CD4-positive, alpha-beta T cell treated with Interleukin-1 beta for 1 hour (primary cell): ENCODE data around the gene PCP4L1.
A peak's percentile ranks its signal among the peaks of the same experiment; 100 is the strongest.
"Not testable (repeated sequence)": the region's sequence is repeated elsewhere in the genome, so short reads cannot be mapped to it uniquely, and the experiment has no call there.

Experiments used
- DNase-seq, 2 donors: peaks; one replicate each; pipeline ENCODE4 v3.0.0-alpha.2; 2020 to 2022

PCP4L1 gene

DNA sequence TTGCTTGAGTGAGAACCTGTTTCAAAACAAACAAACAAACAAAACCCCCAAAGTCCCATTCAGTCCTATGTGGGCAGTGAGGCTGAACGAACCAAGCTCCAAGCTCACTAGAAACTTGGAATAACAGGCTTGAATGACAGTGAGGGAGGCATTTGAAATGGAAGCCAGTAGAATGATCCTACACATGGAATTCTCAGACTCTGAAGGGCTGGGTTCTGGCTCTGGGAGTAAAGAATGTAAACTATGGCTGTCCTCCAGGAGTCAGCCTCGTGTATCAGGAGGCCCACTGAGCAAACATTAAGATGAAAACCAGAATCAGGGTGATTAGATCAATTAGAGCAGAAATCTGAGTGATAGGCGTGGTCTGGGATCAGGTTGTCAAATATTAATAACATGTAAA lies 14.9 kb downstream of the PCP4L1 start:
- no peak for DNase-seq

GRCh38 chr1:161274874-161275273 lies 16.3 kb downstream of the PCP4L1 start:
- DNase-seq = no peak

DNA sequence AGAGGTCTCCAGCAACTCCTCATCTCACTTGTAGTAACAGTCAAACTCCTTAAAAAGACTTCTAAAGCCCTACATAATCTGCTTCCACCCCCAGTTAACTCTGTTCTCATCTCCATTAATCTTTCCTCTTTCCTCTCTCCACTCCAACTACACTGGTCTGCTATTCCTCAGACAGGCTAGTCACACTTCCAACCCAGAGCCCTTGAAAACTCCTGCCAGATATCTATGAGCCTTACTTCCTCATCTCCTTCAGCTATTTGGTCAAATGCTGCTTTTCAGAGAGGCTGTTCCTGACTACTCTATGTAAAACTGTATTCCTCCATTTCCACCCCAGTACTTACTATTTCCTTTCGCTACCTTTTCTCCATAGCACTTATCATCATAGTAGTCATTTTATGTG lies 24.4 kb downstream of the PCP4L1 start:
- DNase-seq = no peak

DNA sequence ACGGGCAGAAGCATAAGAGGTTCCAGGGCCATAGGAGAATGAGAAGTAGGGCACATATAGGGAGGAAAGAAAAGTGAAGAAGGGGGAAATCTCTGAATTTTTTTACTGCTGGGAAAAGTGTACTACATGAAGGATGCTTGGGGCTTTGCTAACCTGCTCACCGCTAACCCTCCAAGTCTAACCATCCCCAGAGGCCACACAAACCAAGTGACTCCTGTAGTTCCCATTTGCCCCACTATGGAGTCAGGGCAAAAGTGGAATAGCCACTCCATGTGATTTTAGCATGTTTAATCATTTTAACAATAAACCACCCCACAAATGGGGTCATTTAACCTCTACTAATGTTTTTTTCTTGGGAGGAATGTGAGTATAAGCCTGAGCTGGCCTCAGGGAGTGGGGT lies 26.6 kb downstream of the PCP4L1 start:
- no peak for DNase-seq

DNA sequence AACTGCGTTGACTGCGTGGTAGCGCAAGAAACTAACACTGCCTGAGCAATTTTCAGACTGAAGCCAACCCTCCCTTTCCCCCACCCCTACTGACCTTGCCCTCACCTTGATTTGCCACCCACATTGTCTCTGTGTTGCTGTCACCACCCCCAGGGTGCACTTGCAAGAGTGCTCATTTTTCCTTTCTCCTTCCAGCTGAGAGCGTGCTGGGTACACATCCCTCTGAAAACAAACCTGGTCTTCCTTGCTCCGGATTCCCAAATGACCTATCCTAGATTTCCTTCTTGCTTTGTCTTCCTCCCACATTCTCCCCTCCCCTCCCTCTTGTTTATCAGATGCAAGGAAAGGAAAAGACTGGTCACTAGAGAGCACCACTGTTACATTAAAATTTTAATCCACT lies 27.0 kb downstream of the PCP4L1 start:
- DNase-seq = no peak

- no peak for DNase-seq
Observed at GRCh38 chr1:161287482-161288054, 29.0 kb downstream of the PCP4L1 start.

DNA sequence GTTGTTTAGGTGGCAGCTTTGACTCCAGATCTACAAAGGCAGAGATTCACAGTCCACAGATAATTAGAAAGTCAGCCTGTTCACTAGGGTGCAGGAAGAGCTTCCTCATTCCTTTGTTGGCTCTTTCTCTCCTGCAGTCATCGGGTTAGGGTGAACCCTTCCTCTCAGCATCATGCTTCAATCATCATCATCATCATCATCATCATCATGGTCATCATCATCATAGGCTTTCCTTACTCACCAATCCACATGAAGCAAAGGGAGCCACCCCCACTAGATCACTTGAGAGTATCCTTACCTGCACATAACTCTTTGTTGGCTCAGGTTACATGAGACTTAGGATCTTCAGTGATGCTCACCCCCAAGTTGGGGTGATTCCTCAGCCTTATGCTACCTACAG lies 32.2 kb downstream of the PCP4L1 start:
- no peak for DNase-seq

- DNase-seq = no peak
Observed at GRCh38 chr1:161297415-161297814, 38.9 kb downstream of the PCP4L1 start.

GRCh38 chr1:161298116-161298515 lies 39.6 kb downstream of the PCP4L1 start:
- no peak for DNase-seq

DNA sequence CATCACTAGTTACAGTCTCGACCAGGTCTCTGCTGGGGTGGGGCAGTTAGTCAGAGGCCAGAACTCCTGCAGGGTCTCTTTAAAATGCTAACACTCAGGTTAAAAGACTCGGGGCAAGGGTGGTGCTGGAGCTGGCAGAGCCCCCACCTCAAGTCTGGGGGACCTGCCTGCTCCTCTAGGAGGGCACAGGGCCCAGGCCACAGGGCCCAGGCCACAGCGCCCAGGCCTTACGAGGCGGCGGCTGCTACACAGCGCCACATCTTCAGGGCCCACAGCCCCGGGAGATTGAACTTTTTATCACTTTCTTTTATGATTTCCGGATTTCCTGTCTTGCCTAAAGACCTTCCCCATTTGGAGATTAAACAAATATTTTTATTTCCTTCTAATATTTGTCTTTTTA lies 40.8 kb downstream of the PCP4L1 start:
- DNase-seq = no peak

DNA sequence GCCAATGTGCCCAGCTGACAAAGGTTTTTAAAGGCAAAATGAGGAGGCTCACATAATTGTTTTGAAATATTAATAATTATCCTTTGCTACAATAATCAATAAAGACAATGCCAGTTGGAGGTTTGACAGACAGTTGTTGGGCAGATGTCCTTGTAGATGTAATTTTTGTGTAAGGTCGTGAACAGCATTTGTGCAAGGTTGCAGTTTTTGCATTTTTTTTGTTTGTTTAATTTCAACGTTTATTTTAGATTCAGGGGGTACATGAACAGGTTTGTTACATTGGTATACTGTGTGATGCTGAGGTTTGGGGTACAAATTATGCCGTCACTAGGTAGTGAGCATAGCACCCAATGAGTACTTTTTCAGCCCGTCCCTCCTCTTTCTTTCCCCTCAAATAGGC lies 41.9 kb downstream of the PCP4L1 start:
- DNase-seq = no peak

- DNase-seq = peak; percentile 4 to 14
Observed at GRCh38 chr1:161304927-161305866, 46.7 kb downstream of the PCP4L1 start.

GRCh38 chr1:161305867-161306519 lies 47.4 kb downstream of the PCP4L1 start:
- peak; percentile 95 for DNase-seq

DNA sequence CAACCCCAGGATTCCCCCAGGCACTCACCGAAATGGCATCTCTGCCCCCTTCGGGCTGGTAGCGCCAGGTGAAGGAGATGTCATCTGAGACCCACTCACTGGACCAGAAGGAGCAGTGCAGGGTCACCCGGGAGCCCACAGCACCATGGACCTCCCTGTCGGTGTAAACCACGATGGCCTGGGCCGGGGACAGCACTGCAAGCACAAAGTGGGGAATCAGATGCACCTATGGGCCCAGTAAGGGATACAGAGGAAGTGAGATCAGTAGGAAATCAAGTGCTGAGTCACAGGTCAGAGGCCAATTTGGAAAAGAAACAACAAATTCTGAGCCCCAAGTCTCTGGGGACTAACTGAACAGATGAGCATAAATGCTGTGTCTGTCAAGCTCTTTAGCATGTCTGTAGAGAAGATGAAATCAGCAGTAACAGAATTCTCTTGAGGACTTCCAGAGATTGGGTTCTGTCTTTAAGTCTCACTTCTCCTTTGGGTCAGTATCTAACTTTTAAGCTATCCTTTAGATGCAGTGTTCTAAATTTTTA lies 48.8 kb downstream of the PCP4L1 start:
- peak; percentile 18 to 21 for DNase-seq

- no peak for DNase-seq
Observed at GRCh38 chr1:161307892-161308638, 49.5 kb downstream of the PCP4L1 start.

- DNase-seq = no peak
Observed at GRCh38 chr1:161309868-161310267, 51.3 kb downstream of the PCP4L1 start, which contains the start of gene MPZ. TSS of gene MPZ (minus strand) at chr1:161309968. CDS start at chr1:161309905, 63 bp downstream.

DNA sequence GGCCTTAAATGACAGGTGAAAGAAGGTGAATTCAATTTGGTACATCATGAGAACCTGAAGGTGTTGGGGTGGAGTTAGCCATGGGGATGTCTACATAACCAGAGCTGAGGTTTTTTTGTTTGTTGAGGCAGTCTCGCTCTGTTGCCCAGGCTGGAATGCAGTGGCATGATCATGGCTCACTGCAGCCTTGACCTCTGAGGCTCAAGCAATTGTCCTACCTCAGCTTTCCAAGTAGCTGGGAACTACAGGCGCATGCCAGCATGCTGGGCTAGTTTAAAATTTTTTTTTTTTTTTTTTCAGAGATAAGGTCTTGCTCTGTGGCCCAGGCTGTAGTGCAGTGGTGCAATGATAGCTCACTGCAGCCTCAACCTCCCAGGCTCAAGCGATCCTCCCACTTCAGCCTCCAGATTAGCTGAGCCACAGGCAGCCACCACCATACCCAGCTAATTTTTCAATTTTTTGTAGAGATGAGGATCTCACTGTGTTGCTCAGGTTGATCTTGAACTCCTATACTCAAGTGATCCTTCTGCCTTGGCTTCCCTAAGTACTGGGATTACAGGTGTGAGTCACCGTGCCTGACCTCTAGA lies 53.1 kb downstream of the PCP4L1 start:
- no peak for DNase-seq

- no peak for DNase-seq
Observed at GRCh38 chr1:161313554-161314200, 55.1 kb downstream of the PCP4L1 start.

- peak; percentile 92 for DNase-seq
Observed at GRCh38 chr1:161314201-161314981, 55.8 kb downstream of the PCP4L1 start, which contains the start of gene SDHC. TSS of gene SDHC (plus strand) at chr1:161314381. CDS start at chr1:161314406, 25 bp downstream.

DNA sequence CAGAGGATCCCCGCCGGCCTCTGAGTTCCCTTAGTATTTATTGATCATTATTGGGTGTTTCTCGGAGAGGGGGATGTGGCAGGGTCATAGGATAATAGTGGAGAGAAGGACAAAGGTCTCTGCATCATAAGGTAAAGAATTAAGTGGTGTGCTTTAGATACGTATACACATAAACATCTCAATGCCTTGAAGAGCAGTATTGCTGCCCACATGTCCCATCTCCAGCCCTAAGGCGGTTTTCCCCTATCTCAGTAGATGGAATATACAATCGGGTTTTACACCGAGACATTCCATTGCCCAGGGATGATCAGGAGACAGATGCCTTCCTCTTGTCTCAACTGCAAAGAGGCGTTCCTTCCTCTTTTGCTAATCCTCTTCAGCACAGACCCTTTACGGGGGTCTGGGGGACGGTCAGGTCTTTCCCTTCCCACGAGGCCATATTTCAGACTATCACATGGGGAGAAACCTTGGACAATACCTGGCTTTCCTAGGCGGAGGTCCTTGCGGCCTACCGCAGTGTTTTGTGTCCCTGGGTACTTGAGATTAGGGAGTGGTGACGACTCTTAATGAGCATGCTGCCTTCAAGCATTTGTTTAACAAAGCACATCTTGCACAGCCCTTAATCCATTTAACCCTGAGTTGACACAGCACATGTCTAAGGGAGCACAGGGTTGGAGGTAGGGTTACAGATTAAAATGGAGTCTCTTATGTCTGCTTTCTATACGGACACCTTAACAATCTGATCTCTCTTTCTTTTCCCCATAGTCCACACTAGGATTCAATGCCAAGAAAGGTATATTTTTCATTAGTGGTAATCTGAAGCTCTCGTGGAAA lies 57.5 kb downstream of the PCP4L1 start:
- not testable (repeated sequence) for DNase-seq
